Brain microvascular endothelial cell (primary cell): ENCODE measurements around the gene COQ5.

Source experiments
- DNase-seq: peaks from one replicate; pipeline ENCODE4 v3.0.0-alpha.2; 2020
- H3K27ac ChIP-seq: fragments of 250-450 bp; sonication (Bioruptor Pico); 2 replicates; pipeline ENCODE4 v1.5.1; 2020; ENCODE audit warnings: mild to moderate bottlenecking, moderate library complexity
- H3K27me3 ChIP-seq: fragments of 250-450 bp; sonication (Bioruptor Pico); replicated peaks from 2 replicates; pipeline ENCODE4 v1.5.1; 2020; ENCODE audit warnings: mild to moderate bottlenecking
- H3K36me3 ChIP-seq: fragments of 250-450 bp; sonication (Bioruptor Pico); replicated peaks from 2 replicates; pipeline ENCODE4 v1.5.1; 2020; ENCODE audit warnings: mild to moderate bottlenecking
- H3K4me3 ChIP-seq: 2 replicates; pipeline ENCODE4 v1.5.1; 2011; ENCODE audit warnings: low read depth, mild to moderate bottlenecking, control low read depth, low read length, moderate library complexity
- CTCF ChIP-seq: IDR thresholded peaks from 2 replicates; pipeline ENCODE4 v1.5.1; 2011; ENCODE audit warnings: low read depth, mild to moderate bottlenecking, moderate library complexity, low read length, control low read depth, inconsistent platforms; ENCODE audit errors: missing control alignments
- in situ Hi-C: cut with HindIII; loops from 2 replicates; pipeline ENCODE4 v1.10.0; 2017; ENCODE audit warnings: low sequenced_read_pairs, low pct_ligation_motif_present

The COQ5 gene

GRCh38 chr12:120539303-120539702, 10.3 kb upstream of the COQ5 start:
- Histone ChIP-seq H3K27me3 (no peaks in the 10 kb centered on the region), H3K36me3 (no peaks in the 10 kb centered on the region), H3K4me3 (no peak overlapping the region), H3K27ac (no peak overlapping the region)
- no peak for TF ChIP-seq CTCF
- DNase-seq, result no peak
- in situ Hi-C loops, result no loop called here

- in situ Hi-C loops, result no loop called here
- Histone ChIP-seq H3K36me3 (no peaks in the 10 kb centered on the region), H3K27ac (no peak overlapping the region), H3K27me3 (no peaks in the 10 kb centered on the region), H3K4me3 (no peak overlapping the region)
- DNase-seq, result peak; percentile 38
- no peak for TF ChIP-seq CTCF
Observed at GRCh38 chr12:120538281-120539156, 9.6 kb upstream of the COQ5 start.

GRCh38 chr12:120537856-120538220, 8.9 kb upstream of the COQ5 start:
- no peak overlapping the region for H3K27ac ChIP-seq
- H3K27me3 ChIP-seq, result no peaks in the 10 kb centered on the region
- no peak overlapping the region for H3K4me3 ChIP-seq
- in situ Hi-C loops, result no loop called here
- no peak for TF ChIP-seq CTCF
- DNase-seq, result no peak
- H3K36me3 ChIP-seq, result no peaks in the 10 kb centered on the region

- no peak for DNase-seq
- no peak for TF ChIP-seq CTCF
- no peak overlapping the region for H3K27ac ChIP-seq
- in situ Hi-C loops, result no loop called here
- peak overlapping the region; percentile 89 for H3K4me3 ChIP-seq
- H3K27me3 ChIP-seq, result no peaks in the 10 kb centered on the region
- H3K36me3 ChIP-seq, result no peaks in the 10 kb centered on the region
Observed at GRCh38 chr12:120536064-120536791, 7.3 kb upstream of the COQ5 start.

GRCh38 chr12:120534703-120535655, 6.0 kb upstream of the COQ5 start:
- Histone ChIP-seq H3K27me3 (no peaks in the 10 kb centered on the region), H3K36me3 (no peaks in the 10 kb centered on the region), H3K4me3 (peak overlapping the region; percentile 89), H3K27ac (peak overlapping the region; percentile 77)
- in situ Hi-C loops, result no loop called here
- peak; percentile 77 for DNase-seq
- peak; percentile 16 for TF ChIP-seq CTCF
